Common myeloid progenitor, CD34-positive (primary cell): ENCODE results near the gene ETV6.

Experiments used
- CTCF ChIA-PET: fragments of 350-600 bp; sonication (Branson Sonifier 250); formaldehyde crosslinking; loops from one replicate; lab custom pipeline; 2021; ENCODE audit warnings: antibody characterized with exemption; lab: Charles Lee
- POLR2A ChIA-PET: fragments of 350-600 bp; sonication (Branson Sonifier 250); formaldehyde crosslinking; loops from one replicate; lab custom pipeline; 2021; ENCODE audit warnings: antibody characterized with exemption; lab: Charles Lee
- DNase-seq, 3 donors: peaks; one replicate each; pipeline versions ENCODE4 v3.0.0 to v3.0.0-alpha.2; 2013
- H3K27ac ChIP-seq, 2 experiments: 1 replicate in 1 of 2; 2 replicates in 1 of 2; pipeline ENCODE4 v1.7.0; 2013; ENCODE audit warnings: inconsistent platforms in 2 of 2, low read length in 2 of 2, mild to moderate bottlenecking in 2 of 2, low read depth in 1 of 2, moderate library complexity in 1 of 2; ENCODE audit not compliant: severe bottlenecking in 2 of 2, insufficient read depth in 1 of 2, poor library complexity in 1 of 2
- H3K27me3 ChIP-seq, 5 experiments: replicated peaks in 2 of 5; 1 replicate in 3 of 5; 2 replicates in 2 of 5; pipeline versions ENCODE4 v1.6.1 to v1.7.0; 2013; ENCODE audit warnings: low read length in 4 of 5, mild to moderate bottlenecking in 2 of 5, moderate library complexity in 2 of 5, inconsistent platforms in 1 of 5; ENCODE audit not compliant: insufficient read depth in 5 of 5, control insufficient read depth in 4 of 5
- H3K36me3 ChIP-seq, 4 experiments: 1 replicate in 2 of 4; 2 replicates in 2 of 4; pipeline versions ENCODE4 v1.6.1 to v1.7.0; 2013; ENCODE audit warnings: low read length in 3 of 4, control low read depth in 1 of 4, mild to moderate bottlenecking in 1 of 4; ENCODE audit not compliant: control insufficient read depth in 4 of 4, insufficient read depth in 4 of 4
- H3K4me1 ChIP-seq, 4 experiments: 1 replicate in 3 of 4; 2 replicates in 1 of 4; pipeline versions ENCODE4 v1.6.1 to v1.7.1; 2013; ENCODE audit warnings: low read length in 3 of 4, mild to moderate bottlenecking in 3 of 4, control low read depth in 1 of 4, inconsistent platforms in 1 of 4, moderate library complexity in 1 of 4; ENCODE audit not compliant: control insufficient read depth in 4 of 4, insufficient read depth in 4 of 4; ENCODE audit errors: control extremely low read depth in 1 of 4
- H3K4me3 ChIP-seq, 7 experiments: 1 replicate in 4 of 7; 2 replicates in 3 of 7; pipeline versions ENCODE4 v1.5.1 to v1.7.0; 2013; ENCODE audit warnings: mild to moderate bottlenecking in 7 of 7, low read length in 6 of 7, moderate library complexity in 6 of 7, inconsistent platforms in 2 of 7, low read depth in 2 of 7, control low read depth in 1 of 7; ENCODE audit not compliant: insufficient read depth in 4 of 7, control insufficient read depth in 1 of 7; ENCODE audit errors: extremely low read depth in 1 of 7
- H3K9me3 ChIP-seq, 5 experiments: 1 replicate in 4 of 5; 2 replicates in 1 of 5; pipeline versions ENCODE4 v1.6.1 to v1.7.1; 2013; ENCODE audit warnings: low read length in 4 of 5, mild to moderate bottlenecking in 2 of 5, inconsistent platforms in 1 of 5, low read depth in 1 of 5, moderate library complexity in 1 of 5; ENCODE audit not compliant: control insufficient read depth in 4 of 5, insufficient read depth in 2 of 5; ENCODE audit errors: control extremely low read depth in 1 of 5
- WGBS: methylation state at CpG from one replicate; pipeline ENCODE4 v1.1.5; 2013; ENCODE audit not compliant: insufficient coverage; 5-methylcytosine and 5-hydroxymethylcytosine counted together

Gene ETV6

DNA sequence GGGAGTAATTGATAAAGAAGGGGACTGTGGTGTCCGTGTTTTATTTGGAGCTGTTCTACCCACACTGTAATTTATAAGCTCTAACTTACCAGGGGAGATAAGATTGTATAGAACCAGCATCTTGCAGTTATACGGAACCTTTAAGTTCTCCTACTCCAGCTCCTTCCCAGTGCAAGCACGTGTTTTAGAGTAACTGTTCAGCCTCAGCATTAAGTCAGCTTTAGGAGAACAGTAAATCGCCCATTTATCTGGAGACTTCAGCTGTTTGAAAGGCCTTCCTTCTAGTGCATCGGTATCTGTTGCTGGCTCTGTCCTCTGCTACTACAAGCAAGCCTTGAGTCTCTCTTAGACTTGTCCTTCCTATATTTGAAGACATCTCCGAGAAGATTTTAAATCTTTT, 95.6 kb downstream of the ETV6 start:
- POLR2A ChIA-PET = interaction anchor here (0.6 to 2.1 kb wide), 8 partner anchors 18 to 94 kb away, joined by 3 to 22 read pairs (median 4); no protein-coding TSS in a partner anchor
- H3K27me3 ChIP-seq = no peaks in the 10 kb centered on the region
- H3K4me3 ChIP-seq = peak overlapping the region in 3 of 7 experiments; percentile 14 to 30 (median 20)
- peaks cover 62 to 98% (median 89%) of the 10 kb centered on the region in 4 experiments for H3K4me1 ChIP-seq
- DNase-seq = peak in 1 of 3 donors; percentile 50
- 32% methylated on average over 4 of the region's 6 CpGs for WGBS
- peak overlapping the region; percentile 94 to 97 for H3K27ac ChIP-seq
- CTCF ChIA-PET = interaction anchor here (0.5 to 4.4 kb wide), 22 partner anchors 12 to 288 kb away, joined by 3 to 26 read pairs (median 4); no protein-coding TSS in a partner anchor
- H3K9me3 ChIP-seq = no peaks in the 10 kb centered on the region
- H3K36me3 ChIP-seq = peaks cover 2 to 56% (median 11%) of the 10 kb centered on the region in 4 experiments

DNA sequence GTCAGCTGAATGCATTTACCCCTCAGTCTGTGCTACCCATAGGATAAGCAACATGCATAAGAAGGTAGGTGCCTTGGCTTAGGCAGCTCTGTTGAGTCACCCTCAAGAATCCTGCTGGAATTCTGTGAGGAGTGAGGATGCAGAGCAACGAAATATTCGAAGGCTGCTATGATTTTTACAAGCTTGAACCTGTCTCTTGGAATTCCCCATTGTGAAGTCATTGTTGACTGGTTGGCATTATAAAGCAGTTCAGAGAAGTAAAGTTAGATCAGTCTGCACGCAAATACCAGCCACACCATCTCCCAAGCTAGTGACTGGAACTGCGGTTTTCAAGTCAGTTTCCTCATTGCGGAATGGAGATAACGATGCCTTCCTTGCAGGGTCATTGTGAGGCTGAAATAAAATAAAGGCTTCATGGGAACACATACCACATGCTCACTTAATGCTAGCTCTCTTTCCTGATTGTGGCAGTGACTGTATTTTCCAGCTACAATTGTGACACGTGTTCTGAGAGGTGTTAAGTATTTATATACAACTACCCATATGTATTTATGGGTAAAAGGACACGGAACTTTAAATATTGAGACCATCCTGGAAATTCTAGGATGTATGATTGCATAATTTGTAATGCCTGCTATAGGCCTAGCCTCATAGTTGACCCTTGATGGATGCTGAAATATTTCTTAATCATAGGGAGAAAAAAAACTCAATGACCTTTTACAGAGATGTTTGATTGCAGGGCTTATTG, 96.7 kb downstream of the ETV6 start:
- Histone ChIP-seq H3K36me3 (peaks cover 0 to 50% (median 10%) of the 10 kb centered on the region in 4 experiments), H3K27ac (peak overlapping the region; percentile 94 to 97), H3K4me1 (peaks cover 56 to 98% (median 91%) of the 10 kb centered on the region in 4 experiments), H3K9me3 (no peaks in the 10 kb centered on the region), H3K4me3 (peak overlapping the region in 2 of 7 experiments; percentile 33 to 43), H3K27me3 (no peaks in the 10 kb centered on the region)
- peak; percentile 95 to 99 (median 97) for DNase-seq
- 0% methylated on average over 6 of the region's 8 CpGs for WGBS
- CTCF ChIA-PET = interaction anchor here (0.5 to 4.4 kb wide), 18 partner anchors 11 to 285 kb away, joined by 3 to 26 read pairs (median 4); no protein-coding TSS in a partner anchor
- POLR2A ChIA-PET = interaction anchor here (0.5 to 2.1 kb wide), 17 partner anchors 11 to 130 kb away, joined by 3 to 22 read pairs (median 5); no protein-coding TSS in a partner anchor

DNA sequence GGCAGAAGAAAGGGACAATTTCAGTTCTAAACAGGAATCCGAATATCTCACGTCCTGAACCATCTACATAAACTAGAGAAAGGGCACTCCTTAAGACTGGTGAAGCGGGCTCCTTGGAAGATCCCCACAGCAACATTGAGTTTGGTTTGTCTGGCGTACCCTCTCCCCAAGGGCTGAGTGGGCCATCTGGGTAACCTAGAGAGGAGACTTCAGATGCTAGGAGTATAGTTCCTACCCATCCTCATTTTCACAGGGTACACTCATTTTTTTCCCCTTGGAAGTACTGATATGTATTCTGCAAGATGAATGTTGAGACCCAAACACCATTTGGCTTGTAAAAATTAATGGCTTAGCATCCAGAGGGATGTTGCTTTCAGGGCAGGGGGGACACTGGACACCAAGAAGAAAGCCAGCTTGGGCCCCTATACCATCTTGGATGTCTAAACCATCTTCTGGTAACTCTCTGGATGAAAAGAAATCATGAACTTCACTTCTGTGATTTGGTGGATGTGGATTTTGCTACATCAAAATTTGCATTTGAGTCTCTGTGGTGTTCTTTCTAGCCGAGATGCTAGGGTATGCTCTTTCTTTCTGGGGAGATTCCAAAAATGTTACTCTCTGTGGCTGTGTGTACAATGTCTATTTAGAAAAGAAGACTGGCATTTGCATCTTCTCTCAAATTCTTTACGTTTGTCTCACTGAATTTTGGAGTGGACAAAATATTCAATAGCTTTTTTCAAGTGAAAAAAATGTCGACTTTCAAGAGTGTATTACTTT, 97.7 kb downstream of the ETV6 start:
- ChIA-PET POLR2A (interaction anchor here (0.8 to 2.1 kb wide), 6 partner anchors 11 to 96 kb away, joined by 3 to 22 read pairs (median 8); no protein-coding TSS in a partner anchor), CTCF (interaction anchor here (0.6 to 6.8 kb wide), 11 partner anchors 8 to 79 kb away, joined by 3 to 66 read pairs (median 3); no protein-coding TSS in a partner anchor)
- Histone ChIP-seq H3K9me3 (no peaks in the 10 kb centered on the region), H3K4me3 (no peak overlapping the region), H3K36me3 (peaks cover 0 to 52% (median 8%) of the 10 kb centered on the region in 4 experiments), H3K4me1 (peaks cover 60 to 98% (median 92%) of the 10 kb centered on the region in 4 experiments), H3K27ac (peak overlapping the region; percentile 82 to 94), H3K27me3 (no peaks in the 10 kb centered on the region)
- 88% methylated on average over 4 of the region's 7 CpGs for WGBS
- no peak for DNase-seq

DNA sequence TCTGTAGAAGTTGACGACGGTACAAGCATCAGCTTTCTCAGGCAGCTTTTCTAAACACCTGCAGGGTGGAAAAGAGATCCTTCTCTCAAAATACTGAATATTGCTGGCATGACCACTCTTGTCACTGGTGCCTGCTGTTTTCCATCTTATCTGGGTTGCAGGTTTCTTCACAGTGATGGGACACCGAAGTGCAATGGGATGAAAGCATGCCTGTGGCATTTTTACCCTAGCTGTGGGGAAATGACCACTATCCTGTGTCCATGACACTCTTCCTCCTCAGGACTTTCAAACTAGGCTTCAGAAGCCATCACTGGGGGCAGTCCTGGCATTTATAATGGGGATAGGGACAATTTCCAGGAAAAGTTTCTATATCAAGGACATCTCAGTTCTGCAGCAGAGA, 98.5 kb downstream of the ETV6 start:
- POLR2A ChIA-PET = interaction anchor here (1.1 kb wide), 1 partner anchor 95 kb away, joined by 4 read pairs; no protein-coding TSS in a partner anchor
- CTCF ChIA-PET = interaction anchor here (0.7 to 6.8 kb wide), 12 partner anchors 9 to 80 kb away, joined by 3 to 66 read pairs (median 3); no protein-coding TSS in a partner anchor

DNA sequence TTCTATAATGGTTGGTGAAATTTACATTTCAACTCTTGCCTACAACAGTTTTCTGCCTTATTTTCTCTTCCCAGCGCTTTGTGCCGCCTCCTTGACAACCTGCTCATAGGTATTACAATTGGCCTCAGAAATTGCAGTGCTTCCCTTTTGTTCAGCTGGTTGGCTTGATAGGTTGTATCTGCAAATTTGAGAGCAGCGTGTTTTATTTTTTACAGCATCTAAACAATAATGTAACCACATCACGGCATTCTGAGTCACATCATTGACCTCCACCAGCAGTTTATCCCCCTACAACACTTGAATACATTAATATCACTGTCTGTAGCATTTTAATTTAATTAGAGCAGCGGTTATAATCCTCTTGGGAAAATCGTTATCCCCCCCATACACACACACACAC, 99.4 kb downstream of the ETV6 start:
- H3K4me3 ChIP-seq = no peak overlapping the region
- peaks cover 6 to 56% (median 18%) of the 10 kb centered on the region in 4 experiments for H3K36me3 ChIP-seq
- ChIA-PET CTCF (interaction anchor here (0.7 to 6.8 kb wide), 6 partner anchors 9 to 1882 kb away, joined by 3 to 66 read pairs (median 4); no protein-coding TSS in a partner anchor), POLR2A (interaction anchor here (0.6 to 1.1 kb wide), 6 partner anchors 23 to 264 kb away, joined by 3 to 5 read pairs (median 3); no protein-coding TSS in a partner anchor)
- no peaks in the 10 kb centered on the region for H3K27me3 ChIP-seq
- H3K27ac ChIP-seq = peak overlapping the region; percentile 74 to 82
- peaks cover 53 to 97% (median 91%) of the 10 kb centered on the region in 4 experiments for H3K4me1 ChIP-seq
- no peaks in the 10 kb centered on the region for H3K9me3 ChIP-seq
- DNase-seq = peak; percentile 28 to 76 (median 73)
- 71% methylated on average over 1 of the region's 6 CpGs for WGBS

More for the DNA sequence above, 98.5 kb downstream of the ETV6 start:
- Histone ChIP-seq H3K4me1 (peaks cover 60 to 98% (median 93%) of the 10 kb centered on the region in 4 experiments), H3K36me3 (peaks cover 0 to 56% (median 9%) of the 10 kb centered on the region in 4 experiments), H3K27ac (peak overlapping the region; percentile 74 to 82), H3K27me3 (no peaks in the 10 kb centered on the region), H3K9me3 (no peaks in the 10 kb centered on the region), H3K4me3 (peak overlapping the region in 1 of 7 experiments; percentile 18)
- WGBS = 89% methylated on average over 3 of the region's 3 CpGs
- no peak for DNase-seq

DNA sequence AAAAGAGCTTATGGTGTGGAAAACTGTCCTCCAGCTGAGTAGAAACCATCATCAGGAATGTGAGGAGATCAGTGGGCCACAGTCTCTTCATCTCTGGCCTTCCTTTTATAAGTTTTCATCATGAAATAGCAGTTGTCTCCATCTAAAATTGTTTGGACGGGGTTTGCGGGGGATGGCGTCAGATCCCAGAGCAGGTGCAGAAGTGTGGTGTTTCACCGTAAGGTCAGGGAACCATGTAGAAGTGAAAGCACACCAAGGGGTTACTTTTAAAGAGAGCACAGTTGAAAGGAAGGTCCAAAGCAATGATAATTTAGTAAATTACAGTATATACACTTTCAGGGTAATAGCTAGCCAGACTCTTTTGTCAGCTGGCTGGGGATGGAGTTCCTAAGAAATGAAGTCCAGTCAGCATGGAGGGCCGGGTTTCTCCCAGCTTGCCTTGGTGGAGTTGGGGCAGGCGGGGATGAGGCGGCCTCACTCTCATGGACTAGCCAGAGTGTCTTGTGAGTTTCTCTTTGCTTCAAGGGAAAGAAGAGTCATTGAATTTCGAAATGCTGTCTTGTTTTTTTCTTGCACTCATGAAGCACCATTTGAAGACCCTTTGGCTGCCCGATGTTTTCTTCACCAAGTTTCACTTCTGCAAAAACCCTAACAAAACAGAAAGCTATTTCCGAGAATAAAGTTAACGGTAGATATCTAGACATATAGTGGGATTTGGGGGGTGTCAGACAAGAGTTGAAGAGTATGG, 100.6 kb downstream of the ETV6 start:
- Histone ChIP-seq H3K4me3 (peak overlapping the region in 4 of 7 experiments; percentile 22 to 32 (median 29)), H3K9me3 (no peaks in the 10 kb centered on the region), H3K27me3 (no peaks in the 10 kb centered on the region), H3K4me1 (peaks cover 41 to 87% (median 82%) of the 10 kb centered on the region in 4 experiments), H3K36me3 (peaks cover 9 to 60% (median 26%) of the 10 kb centered on the region in 4 experiments), H3K27ac (peak overlapping the region; percentile 74 to 82)
- ChIA-PET CTCF (interaction anchor here (0.7 to 6.8 kb wide), 5 partner anchors 8 to 289 kb away, joined by 3 to 66 read pairs (median 3); no protein-coding TSS in a partner anchor), POLR2A (interaction anchor here (0.8 to 1.9 kb wide), 3 partner anchors 10 to 60 kb away, joined by 4 to 8 read pairs (median 4); no protein-coding TSS in a partner anchor)
- peak in 2 of 3 donors; percentile 84 for DNase-seq
- WGBS = 83% methylated on average over 4 of the region's 11 CpGs
